Liver (tissue), 2 donors: Measurements from ENCODE around the gene AJAP1.

Source experiments
- CTCF ChIP-seq: fragments of 150-350 bp; IDR thresholded peaks from 2 replicates; pipeline ENCODE4 v1.5.1; 2017; ENCODE audit warnings: improper control_type of control experiment, low read depth, low read length; ENCODE audit not compliant: missing input control
- MAX ChIP-seq: IDR thresholded peaks from 2 replicates; pipeline ENCODE4 v1.6.1; 2016; ENCODE audit warnings: antibody characterized with exemption
- donor health status: healthy.

GRCh38 chr1:4634156-4634792 lies 20.1 kb upstream of the AJAP1 start:
- TF ChIP-seq MAX (no peak), CTCF (no peak)
